GM19468 (cell line): ENCODE data around the gene KIAA0040.

Experiments used
- ATAC-seq: cut with Tn5 transposase; IDR thresholded peaks from one replicate; pipeline ENCODE4 v1.9.1; 2021; ENCODE audit warnings: mild to moderate bottlenecking, moderate library complexity, moderate number of reproducible peaks; ENCODE audit not compliant: unreplicated experiment; ENCODE audit errors: extremely low read depth

Gene KIAA0040

GRCh38 chr1:175173531-175173930 lies 19.0 kb downstream of the KIAA0040 start:
- ATAC-seq = no peak

GRCh38 chr1:175172503-175172902 lies 20.1 kb downstream of the KIAA0040 start:
- no peak for ATAC-seq

- ATAC-seq = no peak
Observed at GRCh38 chr1:175171036-175171913, 21.3 kb downstream of the KIAA0040 start.

GRCh38 chr1:175169286-175170018 lies 23.1 kb downstream of the KIAA0040 start:
- ATAC-seq = no peak

- no peak for ATAC-seq
Observed at GRCh38 chr1:175168782-175169181, 23.8 kb downstream of the KIAA0040 start.

- ATAC-seq = no peak
Observed at GRCh38 chr1:175167861-175168260, 24.7 kb downstream of the KIAA0040 start.

GRCh38 chr1:175166746-175167145 lies 25.8 kb downstream of the KIAA0040 start:
- no peak for ATAC-seq

- no peak for ATAC-seq
Observed at GRCh38 chr1:175164751-175165150, 27.8 kb downstream of the KIAA0040 start.

- ATAC-seq = no peak
Observed at GRCh38 chr1:175163702-175164101, 28.9 kb downstream of the KIAA0040 start.

GRCh38 chr1:175162955-175163354 lies 29.6 kb downstream of the KIAA0040 start:
- no peak for ATAC-seq

- no peak for ATAC-seq
Observed at GRCh38 chr1:175158170-175158591, 34.4 kb downstream of the KIAA0040 start.

- no peak for ATAC-seq
Observed at GRCh38 chr1:175157200-175157599, 35.4 kb downstream of the KIAA0040 start.

GRCh38 chr1:175155936-175156335 lies 36.6 kb downstream of the KIAA0040 start:
- no peak for ATAC-seq

GRCh38 chr1:175155473-175155856 lies 37.1 kb downstream of the KIAA0040 start:
- ATAC-seq = no peak

- no peak for ATAC-seq
Observed at GRCh38 chr1:175154629-175155472, 37.7 kb downstream of the KIAA0040 start.

GRCh38 chr1:175152006-175152652 lies 40.4 kb downstream of the KIAA0040 start:
- ATAC-seq = no peak

- ATAC-seq = no peak
Observed at GRCh38 chr1:175150596-175151319, 41.8 kb downstream of the KIAA0040 start.

GRCh38 chr1:175148068-175148467 lies 44.5 kb downstream of the KIAA0040 start:
- ATAC-seq = no peak

- ATAC-seq = no peak
Observed at GRCh38 chr1:175147569-175147968, 45.0 kb downstream of the KIAA0040 start.
